ENCODE measurements around the gene SLC25A25.

DNA sequence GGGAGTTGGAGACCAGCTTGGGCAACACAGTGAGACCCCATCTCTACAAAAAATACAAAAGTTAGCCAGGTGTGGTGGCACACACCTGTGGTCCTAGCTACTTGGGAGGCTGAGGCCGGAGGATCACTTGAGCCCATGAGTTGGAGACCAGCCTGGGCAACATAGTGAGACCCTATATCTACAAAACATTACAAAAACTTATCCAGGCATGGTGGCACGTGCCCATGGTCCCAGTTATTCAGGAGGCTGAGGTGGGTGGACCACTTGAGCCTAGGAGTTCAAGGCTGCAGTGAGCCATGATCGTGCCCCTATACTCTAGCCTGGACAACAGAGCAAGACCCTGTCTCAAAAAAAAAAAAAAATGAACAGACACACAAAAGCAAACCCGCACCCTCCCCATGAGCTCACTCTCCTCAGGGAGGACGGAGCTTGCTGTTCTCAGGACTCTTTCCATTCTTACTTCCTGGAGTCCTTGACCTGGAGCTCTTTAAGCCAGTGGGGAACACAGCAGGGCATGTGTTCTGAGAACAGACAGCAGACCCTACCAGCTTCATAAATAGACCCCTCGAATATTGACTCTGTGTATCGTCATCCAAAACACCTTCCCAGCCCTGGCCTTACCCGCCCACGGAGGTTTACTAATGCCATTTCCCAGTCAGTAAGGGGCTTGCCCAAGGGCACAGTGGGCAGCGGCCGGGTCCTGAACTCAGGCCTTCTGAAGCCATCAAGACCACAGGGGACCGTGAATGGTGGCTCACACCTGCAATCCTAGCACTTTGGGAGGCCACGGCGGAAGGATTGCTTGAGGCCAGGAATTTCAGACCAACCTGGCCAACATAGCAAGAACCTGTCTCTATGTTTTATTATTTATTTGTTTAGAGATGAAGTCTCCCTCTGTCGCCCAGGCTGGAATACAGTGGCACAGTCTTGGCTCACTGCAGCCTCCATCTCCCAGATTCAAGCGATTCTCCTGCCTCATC, 48.4 kb downstream of the SLC25A25 start:
- TF ChIP-seq, protein P1, sequence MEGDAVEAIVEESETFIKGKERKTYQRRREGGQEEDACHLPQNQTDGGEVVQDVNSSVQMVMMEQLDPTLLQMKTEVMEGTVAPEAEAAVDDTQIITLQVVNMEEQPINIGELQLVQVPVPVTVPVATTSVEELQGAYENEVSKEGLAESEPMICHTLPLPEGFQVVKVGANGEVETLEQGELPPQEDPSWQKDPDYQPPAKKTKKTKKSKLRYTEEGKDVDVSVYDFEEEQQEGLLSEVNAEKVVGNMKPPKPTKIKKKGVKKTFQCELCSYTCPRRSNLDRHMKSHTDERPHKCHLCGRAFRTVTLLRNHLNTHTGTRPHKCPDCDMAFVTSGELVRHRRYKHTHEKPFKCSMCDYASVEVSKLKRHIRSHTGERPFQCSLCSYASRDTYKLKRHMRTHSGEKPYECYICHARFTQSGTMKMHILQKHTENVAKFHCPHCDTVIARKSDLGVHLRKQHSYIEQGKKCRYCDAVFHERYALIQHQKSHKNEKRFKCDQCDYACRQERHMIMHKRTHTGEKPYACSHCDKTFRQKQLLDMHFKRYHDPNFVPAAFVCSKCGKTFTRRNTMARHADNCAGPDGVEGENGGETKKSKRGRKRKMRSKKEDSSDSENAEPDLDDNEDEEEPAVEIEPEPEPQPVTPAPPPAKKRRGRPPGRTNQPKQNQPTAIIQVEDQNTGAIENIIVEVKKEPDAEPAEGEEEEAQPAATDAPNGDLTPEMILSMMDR (IDR thresholded peaks at IDR 0.05): no peak
- TF ChIP-seq TCF7L2 (IDR thresholded peaks at IDR 0.05; ENCODE audit: low read depth, low read length) (no peak), POLR2AphosphoS5 (IDR thresholded peaks at IDR 0.05; ENCODE audit: low read depth, low read length) (no peak), SIN3A (IDR thresholded peaks at IDR 0.05; ENCODE audit: borderline replicate concordance, insufficient read depth, low read depth, low read length) (no peak)
- TF ChIP-seq, protein P2, sequence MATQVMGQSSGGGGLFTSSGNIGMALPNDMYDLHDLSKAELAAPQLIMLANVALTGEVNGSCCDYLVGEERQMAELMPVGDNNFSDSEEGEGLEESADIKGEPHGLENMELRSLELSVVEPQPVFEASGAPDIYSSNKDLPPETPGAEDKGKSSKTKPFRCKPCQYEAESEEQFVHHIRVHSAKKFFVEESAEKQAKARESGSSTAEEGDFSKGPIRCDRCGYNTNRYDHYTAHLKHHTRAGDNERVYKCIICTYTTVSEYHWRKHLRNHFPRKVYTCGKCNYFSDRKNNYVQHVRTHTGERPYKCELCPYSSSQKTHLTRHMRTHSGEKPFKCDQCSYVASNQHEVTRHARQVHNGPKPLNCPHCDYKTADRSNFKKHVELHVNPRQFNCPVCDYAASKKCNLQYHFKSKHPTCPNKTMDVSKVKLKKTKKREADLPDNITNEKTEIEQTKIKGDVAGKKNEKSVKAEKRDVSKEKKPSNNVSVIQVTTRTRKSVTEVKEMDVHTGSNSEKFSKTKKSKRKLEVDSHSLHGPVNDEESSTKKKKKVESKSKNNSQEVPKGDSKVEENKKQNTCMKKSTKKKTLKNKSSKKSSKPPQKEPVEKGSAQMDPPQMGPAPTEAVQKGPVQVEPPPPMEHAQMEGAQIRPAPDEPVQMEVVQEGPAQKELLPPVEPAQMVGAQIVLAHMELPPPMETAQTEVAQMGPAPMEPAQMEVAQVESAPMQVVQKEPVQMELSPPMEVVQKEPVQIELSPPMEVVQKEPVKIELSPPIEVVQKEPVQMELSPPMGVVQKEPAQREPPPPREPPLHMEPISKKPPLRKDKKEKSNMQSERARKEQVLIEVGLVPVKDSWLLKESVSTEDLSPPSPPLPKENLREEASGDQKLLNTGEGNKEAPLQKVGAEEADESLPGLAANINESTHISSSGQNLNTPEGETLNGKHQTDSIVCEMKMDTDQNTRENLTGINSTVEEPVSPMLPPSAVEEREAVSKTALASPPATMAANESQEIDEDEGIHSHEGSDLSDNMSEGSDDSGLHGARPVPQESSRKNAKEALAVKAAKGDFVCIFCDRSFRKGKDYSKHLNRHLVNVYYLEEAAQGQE (IDR thresholded peaks at IDR 0.05; ENCODE audit: insufficient read depth in 1 of 2, low read depth in 2 of 2, low read length in 1 of 2): no peak
